Stimulated activated naive CD8-positive, alpha-beta T cell treated with anti-CD3 and anti-CD28 coated beads, Interleukin-15, amount 100 ng/mL, for 72 hours (primary cell): ENCODE results near the gene TM9SF1.

Source experiments
- ATAC-seq: fragments of 150-1000 bp; cut with Tn5 transposase; 2 replicates; pipeline ENCODE4 v1.10.0; 2021; ENCODE audit warnings: mild to moderate bottlenecking, moderate library complexity
- DNase-seq, 2 donors: peaks; one replicate each; pipeline ENCODE4 v3.0.0; 2021 to 2022
- H3K27ac Mint-ChIP-seq, 2 donors: one replicate each; pipeline ENCODE4 v1.8.0; 2022; ENCODE audit warnings: mild to moderate bottlenecking in 2 of 2, mixed read lengths in 2 of 2, moderate library complexity in 2 of 2
- H3K27me3 Mint-ChIP-seq: one replicate; pipeline ENCODE4 v1.8.0; 2022; ENCODE audit warnings: mixed read lengths
- H3K4me1 Mint-ChIP-seq: one replicate; pipeline ENCODE4 v1.8.0; 2022; ENCODE audit warnings: mild to moderate bottlenecking, mixed read lengths
- H3K4me3 Mint-ChIP-seq, 2 donors: one replicate each; pipeline ENCODE4 v1.8.0; 2022; ENCODE audit warnings: mild to moderate bottlenecking in 2 of 2, mixed read lengths in 2 of 2, moderate library complexity in 1 of 2
- H3K9me3 Mint-ChIP-seq, 2 donors: one replicate each; pipeline ENCODE4 v1.8.0; 2022; ENCODE audit warnings: mixed read lengths in 2 of 2

The TM9SF1 gene

DNA sequence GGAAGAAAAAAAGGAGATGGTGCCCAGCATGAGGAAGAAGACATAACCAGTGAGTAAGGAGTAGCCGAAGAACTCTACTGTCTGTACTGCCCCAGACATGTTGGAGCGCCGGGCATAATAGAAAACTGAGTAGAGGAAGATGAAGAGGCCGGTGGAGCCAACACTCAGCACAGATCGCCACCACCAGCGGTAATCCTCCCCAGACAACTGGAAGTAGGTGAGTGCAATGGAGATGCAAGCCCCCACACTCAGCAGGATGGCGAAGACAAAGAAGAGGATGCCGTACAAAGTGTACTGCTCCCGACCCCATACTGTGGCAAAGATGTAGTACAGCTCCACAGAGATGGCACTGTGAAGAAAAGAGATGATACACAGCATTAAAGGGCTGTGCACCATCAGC is 5.8 kb downstream of the TM9SF1 start:
- ATAC-seq = no peak
- Mint-ChIP-seq H3K4me3 (peak overlapping the region in 1 of 2 donors; percentile 88), H3K9me3 (no peaks in the 10 kb centered on the region), H3K4me1 (peaks cover 69% of the 10 kb centered on the region), H3K27ac (peak overlapping the region in 1 of 2 donors; percentile 45), H3K27me3 (no peaks in the 10 kb centered on the region)
- DNase-seq = no peak

GRCh38 chr14:24189059-24189375 is 6.2 kb downstream of the TM9SF1 start:
- DNase-seq (no peak), ATAC-seq (no peak)
- H3K9me3 Mint-ChIP-seq = no peaks in the 10 kb centered on the region
- peaks cover 64% of the 10 kb centered on the region for H3K4me1 Mint-ChIP-seq
- H3K27me3 Mint-ChIP-seq = no peaks in the 10 kb centered on the region
- H3K27ac Mint-ChIP-seq = peak overlapping the region; percentile 45 to 93
- H3K4me3 Mint-ChIP-seq = peak overlapping the region; percentile 88 to 97

DNA sequence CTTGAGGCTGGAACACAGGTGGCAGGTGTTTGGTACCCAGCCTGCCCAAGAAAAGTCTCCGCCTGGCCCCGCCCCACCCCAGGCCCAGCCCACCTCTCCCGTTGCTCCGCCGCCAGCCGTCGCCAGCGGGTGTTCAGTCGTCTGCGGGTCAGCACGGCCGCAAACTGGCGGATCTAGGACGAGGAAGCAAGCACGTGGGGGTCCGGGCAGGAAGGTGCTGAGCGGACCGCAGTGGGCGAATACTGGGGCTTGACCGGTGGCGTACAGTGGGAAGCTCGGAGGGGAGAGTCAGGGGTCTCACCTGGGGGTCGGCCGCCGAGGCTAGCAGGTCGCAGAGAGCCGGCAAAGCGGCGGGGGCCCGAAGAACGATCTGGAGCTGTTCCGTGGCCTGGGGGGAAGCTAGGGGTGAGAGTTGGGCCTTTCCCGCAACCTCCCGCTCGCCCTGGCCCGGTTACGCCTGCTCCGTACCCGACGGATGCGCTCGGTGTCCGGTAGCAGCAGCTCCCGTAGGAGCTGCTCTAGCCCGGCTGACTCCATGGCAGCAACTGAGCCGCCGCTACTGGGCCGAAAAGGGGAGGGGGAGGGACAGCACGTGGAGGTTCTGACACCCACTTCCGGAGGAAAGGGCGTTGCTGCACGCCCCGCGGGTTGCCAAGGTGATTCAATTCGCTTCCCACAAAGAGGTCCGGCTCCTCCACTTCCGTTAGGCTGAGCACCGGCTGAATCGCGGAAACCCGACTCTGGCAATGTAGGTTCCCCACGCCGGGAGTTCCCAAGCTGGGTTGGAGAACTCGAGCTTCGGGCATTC is 6.8 kb downstream of the TM9SF1 start, which contains the start of gene IPO4:
Gene IPO4, minus strand, starts transcription at position 566 of the 808 bp plus-strand sequence. Its CDS starts 29 bp downstream, at position 537.
- peaks cover 62% of the 10 kb centered on the region for H3K4me1 Mint-ChIP-seq

GRCh38 chr14:24187539-24187915 is 7.7 kb downstream of the TM9SF1 start:
- H3K27ac Mint-ChIP-seq = peak overlapping the region in 1 of 2 donors; percentile 45
- ATAC-seq (no peak), DNase-seq (no peak)
- peaks cover 64% of the 10 kb centered on the region for H3K4me1 Mint-ChIP-seq
- H3K27me3 Mint-ChIP-seq = no peaks in the 10 kb centered on the region
- no peaks in the 10 kb centered on the region for H3K9me3 Mint-ChIP-seq
- peak overlapping the region; percentile 88 to 97 for H3K4me3 Mint-ChIP-seq

More for the DNA sequence above, 6.8 kb downstream of the TM9SF1 start, which contains the start of gene IPO4:
- Mint-ChIP-seq H3K4me3 (peak within 1 kb of the TSS; percentile 88 to 97), H3K9me3 (no peaks in the 10 kb centered on the region), H3K27me3 (no peaks in the 10 kb centered on the region), H3K27ac (peak within 1 kb of the TSS; percentile 45 to 93)
- DNase-seq = peak; percentile 90 to 95
- peak; percentile 97 for ATAC-seq

- H3K27me3 Mint-ChIP-seq = no peaks in the 10 kb centered on the region
- H3K27ac Mint-ChIP-seq = peak overlapping the region in 1 of 2 donors; percentile 65
- H3K9me3 Mint-ChIP-seq = no peaks in the 10 kb centered on the region
- H3K4me1 Mint-ChIP-seq = peaks cover 64% of the 10 kb centered on the region
- ATAC-seq (no peak), DNase-seq (no peak)
- peak overlapping the region; percentile 68 to 97 for H3K4me3 Mint-ChIP-seq
Measured at GRCh38 chr14:24186831-24187538, 8.3 kb downstream of the TM9SF1 start.

- DNase-seq = no peak
- peak overlapping the region in 1 of 2 donors; percentile 5 for H3K27ac Mint-ChIP-seq
Measured at GRCh38 chr14:24185741-24186140, 9.5 kb downstream of the TM9SF1 start.

GRCh38 chr14:24185026-24185425 is 10.2 kb downstream of the TM9SF1 start:
- Mint-ChIP-seq H3K4me3 (no peak overlapping the region), H3K27me3 (no peaks in the 10 kb centered on the region), H3K27ac (peak overlapping the region in 1 of 2 donors; percentile 87)

More at GRCh38 chr14:24185741-24186140, 9.5 kb downstream of the TM9SF1 start:
- ATAC-seq = no peak
- Mint-ChIP-seq H3K27me3 (no peaks in the 10 kb centered on the region), H3K4me3 (no peak overlapping the region), H3K4me1 (peaks cover 63% of the 10 kb centered on the region), H3K9me3 (no peaks in the 10 kb centered on the region)

GRCh38 chr14:24184104-24184970 is 10.9 kb downstream of the TM9SF1 start:
- Mint-ChIP-seq H3K9me3 (no peaks in the 10 kb centered on the region), H3K27ac (peak overlapping the region in 1 of 2 donors; percentile 87), H3K4me1 (peaks cover 55% of the 10 kb centered on the region), H3K4me3 (no peak overlapping the region), H3K27me3 (no peaks in the 10 kb centered on the region)
- ATAC-seq (no peak), DNase-seq (no peak)

More at GRCh38 chr14:24185026-24185425, 10.2 kb downstream of the TM9SF1 start:
- Mint-ChIP-seq H3K9me3 (no peaks in the 10 kb centered on the region), H3K4me1 (peaks cover 58% of the 10 kb centered on the region)
- ATAC-seq (no peak), DNase-seq (no peak)

DNA sequence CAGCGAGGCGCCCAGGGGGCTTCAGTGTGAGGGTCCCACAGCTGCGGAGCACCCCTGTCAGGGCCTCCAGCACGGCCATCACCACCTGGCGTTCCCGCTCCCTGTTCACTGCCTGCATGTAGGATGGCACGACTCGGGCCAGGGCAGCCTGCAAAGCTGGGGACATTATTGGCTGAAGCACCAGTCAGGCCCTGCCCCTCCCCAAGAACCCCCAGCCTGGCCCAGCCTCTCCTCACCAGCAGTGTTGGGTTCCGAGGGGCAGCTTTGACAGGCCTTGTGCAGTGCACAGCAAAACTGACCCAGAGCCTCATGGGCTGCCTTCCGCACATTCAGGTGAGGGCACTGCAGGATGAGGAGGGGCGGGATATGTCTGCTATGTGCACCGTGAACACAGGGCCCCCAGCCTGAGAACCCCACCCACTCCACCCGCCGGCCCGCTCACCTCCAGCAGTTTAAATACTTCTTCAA is 12.2 kb downstream of the TM9SF1 start:
- no peak overlapping the region for H3K27ac Mint-ChIP-seq
- DNase-seq = no peak
- peaks cover 47% of the 10 kb centered on the region for H3K4me1 Mint-ChIP-seq
- H3K4me3 Mint-ChIP-seq = no peak overlapping the region
- no peak for ATAC-seq
- no peaks in the 10 kb centered on the region for H3K9me3 Mint-ChIP-seq
- H3K27me3 Mint-ChIP-seq = no peaks in the 10 kb centered on the region

- DNase-seq (no peak), ATAC-seq (no peak)
- Mint-ChIP-seq H3K27ac (peak overlapping the region; percentile 57 to 93), H3K27me3 (no peaks in the 10 kb centered on the region), H3K4me1 (peaks cover 39% of the 10 kb centered on the region), H3K4me3 (no peak overlapping the region), H3K9me3 (no peaks in the 10 kb centered on the region)
Measured at GRCh38 chr14:24182110-24182882, 12.9 kb downstream of the TM9SF1 start.

DNA sequence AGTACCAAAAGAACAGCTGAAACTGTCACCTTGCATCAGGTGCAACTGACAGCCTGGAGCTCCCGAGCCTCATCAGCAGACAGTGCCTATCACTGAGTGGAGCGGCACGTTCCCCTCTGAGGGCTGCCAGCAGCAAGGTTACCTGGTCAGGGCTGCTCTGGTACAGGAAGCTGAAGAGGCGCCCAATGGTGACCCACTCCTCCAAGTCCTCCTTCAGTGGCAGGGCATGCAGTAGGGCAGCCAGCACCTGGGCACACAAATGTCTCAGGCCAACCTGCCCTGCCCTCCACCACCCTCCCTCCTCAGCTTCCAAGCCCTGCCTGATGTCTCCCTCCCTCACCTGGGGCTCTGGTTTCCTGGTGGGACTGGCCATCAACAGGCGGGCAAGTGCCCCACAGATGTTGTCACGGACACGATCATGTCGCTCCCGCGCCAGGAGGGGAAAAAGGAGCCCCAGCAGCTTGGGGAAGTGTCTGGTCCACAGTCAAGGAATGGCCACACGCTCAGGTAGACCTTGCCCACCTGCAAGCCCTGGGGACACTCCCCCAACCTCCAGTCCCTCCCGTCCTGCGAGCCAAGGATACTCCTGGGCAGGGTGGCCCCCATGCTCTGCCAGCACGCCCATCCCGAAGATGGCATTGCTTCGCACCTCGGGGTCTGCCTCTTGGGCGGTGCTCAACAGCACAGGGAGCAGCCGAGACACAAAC is 13.7 kb downstream of the TM9SF1 start:
- Mint-ChIP-seq H3K4me3 (no peak overlapping the region), H3K27ac (peak overlapping the region in 1 of 2 donors; percentile 93), H3K4me1 (peaks cover 33% of the 10 kb centered on the region), H3K27me3 (no peaks in the 10 kb centered on the region), H3K9me3 (no peaks in the 10 kb centered on the region)
- DNase-seq = no peak
- ATAC-seq = no peak

GRCh38 chr14:24179961-24180796 is 15.1 kb downstream of the TM9SF1 start:
- peak overlapping the region in 1 of 2 donors; percentile 83 for H3K27ac Mint-ChIP-seq
- DNase-seq = no peak
- no peak for ATAC-seq
- no peaks in the 10 kb centered on the region for H3K27me3 Mint-ChIP-seq
- H3K4me3 Mint-ChIP-seq = no peak overlapping the region
- H3K4me1 Mint-ChIP-seq = peaks cover 30% of the 10 kb centered on the region
- no peaks in the 10 kb centered on the region for H3K9me3 Mint-ChIP-seq

GRCh38 chr14:24179294-24179960 is 15.8 kb downstream of the TM9SF1 start:
- H3K27me3 Mint-ChIP-seq = no peaks in the 10 kb centered on the region
- H3K9me3 Mint-ChIP-seq = no peaks in the 10 kb centered on the region
- peaks cover 26% of the 10 kb centered on the region for H3K4me1 Mint-ChIP-seq
- DNase-seq (no peak), ATAC-seq (no peak)
- no peak overlapping the region for H3K4me3 Mint-ChIP-seq
- H3K27ac Mint-ChIP-seq = peak overlapping the region in 1 of 2 donors; percentile 93
